Measurements from ENCODE around the gene TSPOAP1. TPM values are rescaled to one million over a fixed set of nuclear protein-coding genes. Genes with fewer than 3 reads are reported as not detected.

The TSPOAP1 gene
- total RNA-seq, 1 donor from 2014 or later = 0.79 TPM

GRCh38 chr17:58364270-58364942 is 35.8 kb upstream of the TSPOAP1 start:
- DNase-seq (ENCODE audit: low read depth) = no peak
- H3K9ac ChIP-seq (ENCODE audit: low read length) = no peak overlapping the region
- FAIRE-seq = no peak
- H3K27me3 ChIP-seq (ENCODE audit: insufficient read depth, low read length) = peaks cover 6% of the 10 kb centered on the region
- Mint-ChIP-seq H3K27ac (ENCODE audit: unreplicated experiment) (peak overlapping the region; percentile 47), H3K4me1 (ENCODE audit: low read depth, unreplicated experiment) (peaks cover 4% of the 10 kb centered on the region), H3K4me3 (ENCODE audit: unreplicated experiment) (no peak overlapping the region), H3K36me3 (ENCODE audit: low read depth, unreplicated experiment) (no peaks in the 10 kb centered on the region), H3K27me3 (ENCODE audit: low read depth, unreplicated experiment) (peaks cover 10% of the 10 kb centered on the region), H3K9me3 (ENCODE audit: unreplicated experiment) (no peaks in the 10 kb centered on the region)
- no peak overlapping the region for H3K4me3 ChIP-seq (ENCODE audit: insufficient read depth, low read depth, low read length)
- no peaks in the 10 kb centered on the region for H3K36me3 ChIP-seq (ENCODE audit: insufficient read depth, low read length)
- H4K20me1 ChIP-seq (ENCODE audit: insufficient read depth, low read length) = no peaks in the 10 kb centered on the region
- H3K4me1 ChIP-seq (ENCODE audit: insufficient read depth, low read length) = no peaks in the 10 kb centered on the region
- no peak overlapping the region for H3K27ac ChIP-seq (ENCODE audit: low read depth, low read length)
- TF ChIP-seq EZH2 (IDR thresholded peaks at IDR 0.05; ENCODE audit: insufficient read depth, low read length) = no peak
- no peak for TF ChIP-seq CTCF (IDR thresholded peaks at IDR 0.05; ENCODE audit: insufficient read depth, low read depth, low read length)
- no peak overlapping the region for H2AFZ ChIP-seq (ENCODE audit: low read depth, low read length)
- H3K79me2 ChIP-seq (ENCODE audit: insufficient read depth, low read length) = no peaks in the 10 kb centered on the region
- H3K9me3 ChIP-seq (ENCODE audit: insufficient read depth, low read depth, low read length) = no peaks in the 10 kb centered on the region
- no peak overlapping the region for H3K4me2 ChIP-seq (ENCODE audit: low read length)

- Histone ChIP-seq H3K27me3 (ENCODE audit: insufficient read depth, low read length) (peaks cover 6% of the 10 kb centered on the region), H4K20me1 (ENCODE audit: insufficient read depth, low read length) (no peaks in the 10 kb centered on the region), H3K4me3 (ENCODE audit: insufficient read depth, low read depth, low read length) (no peak overlapping the region), H3K4me1 (ENCODE audit: insufficient read depth, low read length) (no peaks in the 10 kb centered on the region), H3K9ac (ENCODE audit: low read length) (no peak overlapping the region), H2AFZ (ENCODE audit: low read depth, low read length) (no peak overlapping the region), H3K36me3 (ENCODE audit: insufficient read depth, low read length) (no peaks in the 10 kb centered on the region), H3K4me2 (ENCODE audit: low read length) (no peak overlapping the region), H3K9me3 (ENCODE audit: insufficient read depth, low read depth, low read length) (no peaks in the 10 kb centered on the region), H3K27ac (ENCODE audit: low read depth, low read length) (no peak overlapping the region), H3K79me2 (ENCODE audit: insufficient read depth, low read length) (no peaks in the 10 kb centered on the region)
- Mint-ChIP-seq H3K27ac (ENCODE audit: unreplicated experiment) (no peak overlapping the region), H3K27me3 (ENCODE audit: low read depth, unreplicated experiment) (peaks cover 10% of the 10 kb centered on the region), H3K9me3 (ENCODE audit: unreplicated experiment) (no peaks in the 10 kb centered on the region), H3K36me3 (ENCODE audit: low read depth, unreplicated experiment) (no peaks in the 10 kb centered on the region), H3K4me1 (ENCODE audit: low read depth, unreplicated experiment) (peaks cover 4% of the 10 kb centered on the region), H3K4me3 (ENCODE audit: unreplicated experiment) (no peak overlapping the region)
- no peak for TF ChIP-seq EZH2 (IDR thresholded peaks at IDR 0.05; ENCODE audit: insufficient read depth, low read length)
- TF ChIP-seq CTCF (IDR thresholded peaks at IDR 0.05; ENCODE audit: insufficient read depth, low read depth, low read length) = no peak
- no peak for DNase-seq (ENCODE audit: low read depth)
- FAIRE-seq = no peak
Observed at GRCh38 chr17:58363457-58364185, 35.0 kb upstream of the TSPOAP1 start.
